GM23338 (cell line): ENCODE results near the gene FYB2.

Experiments used
- CREB1 ChIP-seq: fragments of 250-450 bp; sonication (Bioruptor Pico); IDR thresholded peaks from 2 replicates; pipeline ENCODE4 v1.5.0; 2020; ENCODE audit warnings: low read depth, mild to moderate bottlenecking, moderate library complexity
- CTCF ChIP-seq, 2 experiments: fragments of 200-600 bp in 1 of 2; sonication (generic) in 1 of 2; conservative IDR thresholded peaks; 2 replicates each; pipeline versions ENCODE4 v1.5.1 to v1.6.1; 2016 to 2017; ENCODE audit warnings: antibody characterized with exemption in 2 of 2, low read depth in 2 of 2, mild to moderate bottlenecking in 2 of 2, moderate library complexity in 1 of 2
- ETS1 ChIP-seq: IDR thresholded peaks from 2 replicates; pipeline ENCODE4 v1.6.1; 2016; ENCODE audit warnings: antibody characterized with exemption
- EZH2 ChIP-seq: fragments of 200-600 bp; sonication (generic); IDR thresholded peaks from one replicate; pipeline ENCODE4 v1.8.0; 2017; ENCODE audit warnings: antibody characterized with exemption, mild to moderate bottlenecking, low read depth; ENCODE audit not compliant: unreplicated experiment
- EZH2phosphoT487 ChIP-seq: fragments of 200-600 bp; sonication (generic); IDR thresholded peaks from one replicate; pipeline ENCODE4 v1.8.1; 2018; ENCODE audit warnings: antibody characterized with exemption; ENCODE audit not compliant: unreplicated experiment
- JUNB ChIP-seq: IDR thresholded peaks from one replicate; pipeline ENCODE4 v1.6.1; 2016; ENCODE audit warnings: antibody characterized with exemption; ENCODE audit not compliant: unreplicated experiment
- NANOG ChIP-seq: IDR thresholded peaks from 2 replicates; pipeline ENCODE4 v1.6.1; 2016; ENCODE audit warnings: antibody characterized with exemption, borderline replicate concordance
- POLR2AphosphoS5 ChIP-seq: IDR thresholded peaks from 2 replicates; pipeline ENCODE4 v1.6.1; 2016; ENCODE audit warnings: antibody characterized with exemption, low read depth
- STAT1 ChIP-seq: IDR thresholded peaks from one replicate; pipeline ENCODE4 v1.6.1; 2016; ENCODE audit warnings: antibody characterized with exemption; ENCODE audit not compliant: unreplicated experiment
- ZNF114 ChIP-seq: fragments of 250-450 bp; sonication (Bioruptor Pico); IDR thresholded peaks from 2 replicates; pipeline ENCODE4 v1.5.0; 2020; ENCODE audit warnings: mild to moderate bottlenecking, moderate library complexity
- ZNF331 ChIP-seq: fragments of 250-450 bp; sonication (Bioruptor Pico); IDR thresholded peaks from 2 replicates; pipeline ENCODE4 v1.5.0; 2020; ENCODE audit warnings: low read depth, mild to moderate bottlenecking, moderate library complexity
- ZNF462 ChIP-seq: fragments of 250-450 bp; sonication (Bioruptor Pico); IDR thresholded peaks from 2 replicates; pipeline ENCODE4 v1.5.0; 2020; ENCODE audit warnings: mild to moderate bottlenecking, moderate library complexity
- TF ChIP-seq, protein P1 (sequence below): IDR thresholded peaks from one replicate; pipeline ENCODE4 v1.6.1; 2018; ENCODE audit warnings: antibody characterized with exemption; ENCODE audit not compliant: unreplicated experiment

DNA sequence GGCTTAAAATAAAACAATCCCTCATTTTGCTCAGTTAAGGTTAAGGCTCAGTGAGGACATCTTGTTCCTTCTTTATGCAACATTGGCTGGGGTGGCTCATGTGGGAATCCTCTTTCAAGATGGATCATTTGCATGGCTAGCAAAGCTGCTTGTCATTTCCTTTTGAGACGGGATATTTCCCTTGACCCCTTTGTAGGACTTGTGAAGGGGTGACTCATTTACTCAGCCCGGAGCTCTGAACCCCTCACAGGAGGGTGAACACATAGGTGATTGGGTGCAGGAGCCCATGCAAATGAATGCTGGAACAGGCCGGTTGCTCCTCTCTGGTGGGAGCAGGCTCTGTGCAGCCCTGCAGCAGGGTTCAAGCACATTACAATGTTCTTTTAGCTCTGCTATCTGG lies 19.6 kb upstream of the FYB2 start:
- TF ChIP-seq EZH2 (no peak), CTCF (conservative IDR thresholded peaks at IDR 0.05; ENCODE audit: low read depth in 2 of 2) (no peak), POLR2AphosphoS5 (no peak), CREB1 (CRISPR knock-in tag) (no peak), EZH2phosphoT487 (no peak), ZNF114 (CRISPR knock-in tag) (no peak), JUNB (no peak), ETS1 (no peak), NANOG (no peak), STAT1 (no peak), ZNF331 (CRISPR knock-in tag) (no peak), ZNF462 (CRISPR knock-in tag) (no peak)
- TF ChIP-seq, protein P1, sequence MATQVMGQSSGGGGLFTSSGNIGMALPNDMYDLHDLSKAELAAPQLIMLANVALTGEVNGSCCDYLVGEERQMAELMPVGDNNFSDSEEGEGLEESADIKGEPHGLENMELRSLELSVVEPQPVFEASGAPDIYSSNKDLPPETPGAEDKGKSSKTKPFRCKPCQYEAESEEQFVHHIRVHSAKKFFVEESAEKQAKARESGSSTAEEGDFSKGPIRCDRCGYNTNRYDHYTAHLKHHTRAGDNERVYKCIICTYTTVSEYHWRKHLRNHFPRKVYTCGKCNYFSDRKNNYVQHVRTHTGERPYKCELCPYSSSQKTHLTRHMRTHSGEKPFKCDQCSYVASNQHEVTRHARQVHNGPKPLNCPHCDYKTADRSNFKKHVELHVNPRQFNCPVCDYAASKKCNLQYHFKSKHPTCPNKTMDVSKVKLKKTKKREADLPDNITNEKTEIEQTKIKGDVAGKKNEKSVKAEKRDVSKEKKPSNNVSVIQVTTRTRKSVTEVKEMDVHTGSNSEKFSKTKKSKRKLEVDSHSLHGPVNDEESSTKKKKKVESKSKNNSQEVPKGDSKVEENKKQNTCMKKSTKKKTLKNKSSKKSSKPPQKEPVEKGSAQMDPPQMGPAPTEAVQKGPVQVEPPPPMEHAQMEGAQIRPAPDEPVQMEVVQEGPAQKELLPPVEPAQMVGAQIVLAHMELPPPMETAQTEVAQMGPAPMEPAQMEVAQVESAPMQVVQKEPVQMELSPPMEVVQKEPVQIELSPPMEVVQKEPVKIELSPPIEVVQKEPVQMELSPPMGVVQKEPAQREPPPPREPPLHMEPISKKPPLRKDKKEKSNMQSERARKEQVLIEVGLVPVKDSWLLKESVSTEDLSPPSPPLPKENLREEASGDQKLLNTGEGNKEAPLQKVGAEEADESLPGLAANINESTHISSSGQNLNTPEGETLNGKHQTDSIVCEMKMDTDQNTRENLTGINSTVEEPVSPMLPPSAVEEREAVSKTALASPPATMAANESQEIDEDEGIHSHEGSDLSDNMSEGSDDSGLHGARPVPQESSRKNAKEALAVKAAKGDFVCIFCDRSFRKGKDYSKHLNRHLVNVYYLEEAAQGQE, result no peak
